Measurements from ENCODE around the gene COL4A1. TPM values are rescaled to one million over a fixed set of nuclear protein-coding genes. Genes with fewer than 3 reads are reported as not detected.

Gene COL4A1
- total RNA-seq, 1 donor from 2014 or later, result 27.5 TPM

DNA sequence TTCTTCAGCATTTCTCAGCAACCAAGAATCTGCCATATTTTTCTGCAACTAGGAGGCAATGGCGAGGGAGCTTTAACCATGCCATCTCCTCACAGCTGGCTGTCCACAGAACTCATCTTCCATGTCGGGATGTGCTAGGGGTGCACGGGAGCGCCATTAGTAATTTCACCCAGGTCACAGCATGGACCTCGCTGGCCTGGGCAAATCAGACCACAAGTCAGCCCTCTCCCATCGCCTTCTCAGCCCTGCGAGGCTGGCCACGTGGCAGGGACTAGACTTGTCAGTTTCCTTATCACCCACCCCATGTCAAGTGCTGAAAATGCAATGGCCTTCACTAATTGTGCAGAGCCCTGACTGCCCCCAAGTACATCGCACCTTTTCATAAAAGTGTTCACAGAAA, 15.7 kb downstream of the COL4A1 start:
- no peak for ATAC-seq

GRCh38 chr13:110290826-110291225, 16.1 kb downstream of the COL4A1 start:
- no peak for ATAC-seq

- ATAC-seq, result no peak
These were observed 16.8 kb downstream of the COL4A1 start for GRCh38 chr13:110290153-110290552.

- ATAC-seq, result no peak
These were observed 17.3 kb downstream of the COL4A1 start for GRCh38 chr13:110289661-110290060.

- no peak for ATAC-seq
These were observed 17.8 kb downstream of the COL4A1 start for GRCh38 chr13:110289174-110289573.

- ATAC-seq, result no peak
These were observed 19.8 kb downstream of the COL4A1 start for GRCh38 chr13:110286833-110287819.

DNA sequence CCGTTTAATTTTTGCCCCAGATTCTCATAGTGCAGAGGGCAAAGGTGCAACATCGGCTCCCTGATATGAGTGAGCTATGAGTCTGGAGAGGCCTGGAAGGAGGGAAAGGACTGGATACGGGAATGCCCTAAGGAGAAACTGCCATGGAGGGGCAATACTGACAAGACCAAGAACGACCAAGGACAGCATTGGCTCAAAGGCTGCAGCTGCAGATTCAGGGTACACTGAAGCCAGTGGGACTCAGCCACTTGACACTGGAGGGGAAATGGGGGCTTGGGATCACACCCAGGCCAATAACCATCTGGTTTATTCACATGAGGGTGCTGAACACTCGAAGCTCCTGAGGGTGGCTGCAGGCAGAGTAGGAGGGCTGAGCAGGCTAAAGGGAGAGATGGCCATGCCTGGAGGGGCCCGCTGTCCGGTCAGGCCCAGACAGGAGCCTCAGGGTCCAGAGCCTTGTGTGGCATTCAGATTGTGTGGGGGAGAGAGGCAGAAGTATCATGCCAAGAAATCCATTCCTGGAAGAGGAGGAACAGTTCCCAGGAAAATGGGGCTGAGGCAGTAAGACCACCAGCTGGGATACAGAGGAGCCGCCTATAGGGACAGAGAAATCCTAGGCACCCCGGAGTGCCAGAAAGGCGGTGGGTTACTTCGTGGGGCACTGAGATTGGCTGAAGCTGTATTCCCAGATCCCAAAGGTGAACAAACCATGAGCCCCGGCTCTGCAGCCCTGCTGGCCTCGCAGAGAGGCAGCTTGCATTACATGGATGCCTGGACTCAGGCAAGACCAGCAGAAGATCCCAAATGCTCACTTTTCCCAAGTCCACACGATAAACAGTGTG, 20.7 kb downstream of the COL4A1 start:
- no peak for ATAC-seq

GRCh38 chr13:110284779-110285484, 22.0 kb downstream of the COL4A1 start:
- no peak for ATAC-seq

- ATAC-seq, result no peak
These were observed 23.0 kb downstream of the COL4A1 start for GRCh38 chr13:110283736-110284517.

DNA sequence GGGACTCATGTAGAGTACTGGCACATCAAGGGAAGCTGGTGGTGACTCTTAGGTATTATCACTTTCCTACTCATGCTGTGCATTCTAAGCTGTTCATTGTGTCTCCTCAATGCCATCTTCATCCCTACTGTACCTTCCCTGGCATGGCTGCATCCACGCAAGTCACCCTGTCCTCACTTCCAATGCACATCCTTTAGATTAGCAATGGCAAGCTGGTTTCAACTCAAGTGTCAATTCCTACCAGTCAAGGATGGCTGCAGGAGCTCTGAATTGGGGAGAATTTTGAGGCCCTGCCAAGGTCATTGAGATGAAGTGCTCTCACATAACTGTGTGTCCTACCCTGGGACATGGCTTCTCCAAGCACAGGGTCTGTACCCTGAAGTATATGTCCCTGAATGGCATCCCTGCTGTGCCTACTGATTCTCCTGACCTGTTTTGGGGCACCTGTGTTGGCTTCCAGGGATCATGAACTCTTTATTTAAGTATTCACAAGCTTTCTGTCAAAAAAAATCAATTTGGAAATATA, 24.6 kb downstream of the COL4A1 start:
- no peak for ATAC-seq

DNA sequence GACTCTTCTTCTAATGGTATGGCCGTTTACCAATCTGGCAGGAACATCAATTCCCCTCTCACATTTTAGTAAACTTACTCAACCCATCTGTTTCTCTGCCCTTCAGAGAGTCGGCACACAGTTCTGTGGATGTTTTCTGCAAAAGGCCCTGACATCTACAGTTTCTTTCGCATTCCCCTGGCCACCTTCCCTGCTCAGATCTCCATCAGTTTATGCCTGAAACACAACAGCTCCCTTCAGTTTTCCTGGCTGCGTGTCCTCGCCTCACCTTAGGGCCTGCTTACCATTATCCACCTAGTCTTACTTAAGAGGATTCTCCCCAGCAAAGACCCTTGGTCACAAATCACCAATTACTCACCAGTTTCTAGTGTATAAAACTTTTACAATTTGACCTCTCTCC, 25.2 kb downstream of the COL4A1 start:
- no peak for ATAC-seq

GRCh38 chr13:110280985-110281688, 25.8 kb downstream of the COL4A1 start:
- ATAC-seq, result no peak

DNA sequence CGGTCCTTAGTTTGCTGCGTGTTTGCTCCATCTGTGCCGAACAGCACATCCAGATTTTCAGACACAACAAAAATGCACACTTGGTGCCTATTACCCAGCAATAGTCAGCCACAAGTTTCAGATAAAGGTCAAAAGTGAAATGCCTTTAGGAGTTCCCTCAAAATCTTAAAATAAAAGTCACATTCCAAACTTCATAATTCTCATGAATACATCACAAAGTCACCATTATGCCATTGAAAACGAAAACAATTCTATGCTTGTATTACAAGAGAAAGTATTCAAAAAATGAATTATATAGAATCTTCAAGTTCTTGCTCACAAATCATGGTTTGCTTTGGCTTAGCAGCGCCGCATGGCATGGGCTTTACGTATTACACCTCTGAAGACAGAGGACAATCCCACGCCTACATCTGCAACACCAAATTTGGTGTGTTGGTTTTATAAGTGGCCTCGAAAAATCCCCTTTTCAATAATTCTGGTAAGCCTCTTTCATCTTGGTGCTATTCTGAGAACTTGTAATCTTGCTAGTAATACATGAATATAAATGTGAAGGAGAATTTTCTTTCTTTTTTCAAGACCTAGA, 26.6 kb downstream of the COL4A1 start:
- ATAC-seq, result no peak

DNA sequence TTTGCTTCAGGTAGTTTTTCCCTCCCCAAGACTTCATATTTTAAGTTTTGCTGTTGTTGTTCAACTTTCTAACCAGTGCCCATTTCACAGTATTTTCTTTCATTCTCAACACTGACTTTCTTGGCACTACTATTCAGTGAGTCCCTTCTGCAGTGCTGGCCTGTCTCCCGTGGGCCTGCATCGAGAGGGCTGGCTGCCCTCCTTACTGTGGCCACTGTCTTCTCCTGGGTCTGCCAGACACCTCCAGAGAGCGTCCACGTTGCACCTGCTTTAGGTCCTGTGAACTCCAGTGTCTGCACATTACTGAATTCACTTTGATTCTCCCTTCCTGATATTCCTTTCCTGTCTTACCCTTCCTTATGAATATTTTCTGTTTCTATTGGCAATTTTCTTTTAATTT, 27.3 kb downstream of the COL4A1 start:
- no peak for ATAC-seq

- ATAC-seq, result no peak
These were observed 28.1 kb downstream of the COL4A1 start for GRCh38 chr13:110278859-110279258.

- ATAC-seq, result no peak
These were observed 29.5 kb downstream of the COL4A1 start for GRCh38 chr13:110277357-110277975.

- no peak for ATAC-seq
These were observed 30.4 kb downstream of the COL4A1 start for GRCh38 chr13:110276553-110276950.

DNA sequence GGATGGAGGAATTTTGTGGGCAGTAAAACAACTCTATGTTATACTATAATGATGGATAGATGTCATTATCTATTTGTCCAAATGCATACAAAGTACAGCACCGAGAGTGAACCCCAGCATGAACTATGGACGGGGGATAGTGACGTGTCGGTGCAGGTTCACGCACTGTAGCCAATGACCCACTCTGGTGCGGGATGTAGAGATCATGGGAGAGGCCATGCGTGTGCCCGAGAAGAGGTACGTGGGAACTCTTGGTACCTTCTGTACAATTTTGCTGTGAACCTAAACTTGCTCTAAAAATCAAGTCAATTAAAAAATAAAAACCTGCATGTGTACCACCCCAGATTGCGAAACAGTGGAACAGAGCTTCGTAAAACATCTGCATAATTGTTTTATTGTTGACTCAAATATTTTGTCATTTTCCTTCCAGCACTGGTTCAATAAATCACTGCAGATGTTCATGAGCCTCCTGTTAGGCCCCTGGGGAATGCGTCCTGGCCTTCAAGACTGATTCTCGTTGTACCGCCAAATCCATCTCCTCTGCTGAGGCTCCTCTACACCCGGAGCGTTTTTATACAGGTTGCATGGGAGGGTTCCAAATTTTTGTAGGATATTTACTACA, 30.9 kb downstream of the COL4A1 start:
- ATAC-seq, result no peak

- no peak for ATAC-seq
These were observed 32.3 kb downstream of the COL4A1 start for GRCh38 chr13:110274687-110275086.

DNA sequence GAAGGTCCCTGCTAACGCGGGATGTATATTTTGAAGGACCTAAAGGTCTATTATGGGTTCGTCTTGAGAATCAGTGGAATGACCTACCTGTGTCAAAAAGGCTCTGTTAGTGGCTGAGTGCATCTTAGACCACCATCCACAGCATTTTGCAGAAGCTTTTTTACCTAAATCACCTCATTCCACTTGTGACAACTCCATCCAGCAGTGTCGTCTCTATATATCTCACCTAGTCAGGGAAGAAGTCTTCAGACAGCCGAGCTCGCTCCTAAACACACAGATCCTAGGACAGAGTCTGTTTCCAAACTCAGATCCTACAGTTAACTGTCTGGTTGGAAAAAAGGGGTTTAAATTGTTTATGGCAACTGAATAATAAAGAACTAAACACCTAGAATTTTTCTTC, 33.7 kb downstream of the COL4A1 start:
- no peak for ATAC-seq
